ENCODE measurements around the gene DOCK9.

- TF ChIP-seq CTCF (optimal IDR thresholded peaks at IDR 0.05 in 1 of 3, IDR thresholded peaks at IDR 0.05 in 1 of 3, conservative IDR thresholded peaks at IDR 0.05 in 1 of 3; ENCODE audit: extremely low read depth in 1 of 3, insufficient read depth in 2 of 3, low read length in 3 of 3), result no peak
- TF ChIP-seq EZH2 (IDR thresholded peaks at IDR 0.05; ENCODE audit: low read length), result no peak
These were observed 25.3 kb upstream of the DOCK9 start for GRCh38 chr13:99003186-99003585.

Data from keratinocyte (primary cell).